ENCODE results near the gene HP1BP3.

- TF ChIP-seq CTCF (IDR thresholded peaks at IDR 0.05) (no peak), POLR2A (IDR thresholded peaks at IDR 0.05) (no peak), EP300 (IDR thresholded peaks at IDR 0.05) (no peak)
Measured at GRCh38 chr1:20713440-20713839, 73.7 kb downstream of the HP1BP3 start.
